GM18870 (cell line): ENCODE results near the gene IGLL1.
"Not testable (repeated sequence)": the region's sequence is repeated elsewhere in the genome, so short reads cannot be mapped to it uniquely, and the experiment has no call there.

Source experiments
- ATAC-seq: cut with Tn5 transposase; IDR thresholded peaks from one replicate; pipeline ENCODE4 v1.9.1; 2021; ENCODE audit warnings: moderate library complexity; ENCODE audit not compliant: unreplicated experiment

The IGLL1 gene

DNA sequence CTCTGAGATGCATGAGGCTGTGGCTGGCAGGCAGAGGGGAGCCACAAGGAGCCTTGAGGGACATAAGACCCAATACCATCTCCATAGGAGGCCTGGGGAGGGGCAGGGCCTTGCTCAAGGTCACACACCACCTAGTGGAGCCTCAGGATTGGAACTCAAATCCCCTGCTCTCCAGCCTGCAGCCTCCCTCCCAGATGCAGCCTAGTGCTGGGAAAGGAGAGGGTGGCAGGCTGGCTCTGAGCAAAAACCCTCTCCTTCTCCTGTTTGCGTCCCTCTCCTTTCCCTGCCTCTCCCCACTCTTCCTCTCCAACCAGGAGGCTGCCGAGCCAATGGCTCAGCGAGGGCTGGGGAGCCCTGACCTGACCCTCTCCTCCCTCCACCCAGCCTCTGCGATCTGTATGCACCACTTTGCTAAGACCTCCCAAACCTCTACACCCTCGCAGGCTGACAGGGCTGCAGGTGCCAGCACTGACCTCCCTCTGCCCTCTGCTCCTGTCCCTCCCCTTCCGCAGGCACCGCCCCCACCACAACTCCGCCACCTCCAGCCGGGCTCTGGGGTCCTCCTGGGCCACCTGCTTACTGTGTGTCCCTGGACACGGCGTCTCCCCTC lies 14.7 kb downstream of the IGLL1 start:
- no peak for ATAC-seq

DNA sequence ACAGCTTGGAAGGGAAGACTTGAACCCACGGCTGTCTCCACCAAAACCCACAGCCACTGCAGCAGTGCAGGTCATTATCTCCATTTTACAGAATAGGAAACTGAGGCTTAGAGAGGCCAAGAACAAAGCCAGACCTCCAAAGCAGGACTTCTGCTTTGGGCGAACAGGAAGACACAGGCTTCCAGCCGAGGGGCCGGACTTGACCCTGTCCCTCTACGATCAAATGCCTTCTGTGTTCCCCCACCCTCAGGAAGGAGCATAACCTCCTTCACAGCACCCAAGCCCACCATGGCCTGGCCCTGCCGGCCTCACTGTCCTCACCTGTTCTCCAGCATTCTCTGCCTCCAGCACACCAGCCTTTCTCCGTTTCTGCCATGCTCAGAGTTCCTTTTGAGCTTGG lies 15.8 kb downstream of the IGLL1 start:
- no peak for ATAC-seq

DNA sequence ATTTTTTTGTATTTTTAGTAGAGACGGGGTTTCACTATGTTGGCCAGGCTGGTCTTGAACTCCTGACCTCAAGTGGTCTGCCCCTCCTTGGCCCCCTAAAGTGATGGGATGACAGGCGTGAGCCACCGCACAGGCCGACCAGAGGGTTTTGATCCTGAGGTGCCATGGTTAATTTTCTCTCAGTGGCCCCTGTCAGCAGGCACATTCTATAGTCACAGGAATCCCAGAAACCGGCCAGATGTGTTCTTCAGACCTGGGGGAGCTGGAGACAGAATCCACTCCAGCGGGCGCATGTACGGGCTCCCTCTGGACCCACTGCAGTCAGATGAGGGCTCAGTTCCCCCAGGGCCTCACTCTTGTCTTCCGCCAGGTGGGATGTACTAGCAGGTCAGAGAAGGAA lies 17.0 kb downstream of the IGLL1 start:
- ATAC-seq = no peak

DNA sequence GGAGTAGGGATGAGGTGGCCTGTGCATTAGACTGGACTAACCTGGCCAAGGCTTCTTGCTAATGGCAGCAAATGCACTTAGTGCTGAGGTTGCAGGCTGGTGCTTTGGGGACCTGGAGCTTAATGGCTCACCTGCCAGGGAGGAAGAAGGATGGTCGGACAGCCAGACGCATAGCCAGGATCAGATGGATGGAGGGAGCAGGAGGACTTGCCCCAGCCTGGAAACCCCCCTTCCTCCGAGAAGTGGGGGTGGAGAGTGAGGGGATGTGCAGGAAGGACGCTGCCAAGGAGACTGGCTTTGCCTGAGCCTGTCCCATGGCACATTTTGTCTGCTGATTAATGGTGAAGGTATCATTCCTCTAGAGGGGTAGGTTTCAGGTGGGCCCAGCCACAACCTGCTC lies 17.9 kb downstream of the IGLL1 start:
- no peak for ATAC-seq

DNA sequence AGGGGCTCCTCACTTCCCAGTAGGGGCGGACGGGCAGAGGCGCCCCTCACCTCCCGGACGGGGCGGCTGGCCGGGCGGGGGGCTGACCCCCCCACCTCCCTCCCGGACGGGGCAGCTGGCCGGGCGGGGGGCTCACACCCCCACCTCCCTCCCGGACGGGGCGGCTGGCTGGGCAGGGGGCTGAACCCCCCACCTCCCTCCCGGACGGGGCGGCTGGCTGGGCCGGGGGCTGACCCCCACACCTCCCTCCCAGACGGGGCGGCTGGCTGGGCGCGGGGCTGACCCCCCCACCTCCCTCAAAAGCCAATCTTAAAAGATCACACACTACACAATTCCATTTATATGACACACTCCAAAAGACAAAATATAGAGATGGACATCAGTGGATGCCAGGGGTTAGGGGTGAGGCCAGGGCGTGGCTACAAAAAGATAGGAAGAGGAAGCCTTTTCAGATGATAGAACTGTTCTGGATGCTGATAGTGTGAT lies 19.0 kb downstream of the IGLL1 start:
- ATAC-seq = not testable (repeated sequence)

DNA sequence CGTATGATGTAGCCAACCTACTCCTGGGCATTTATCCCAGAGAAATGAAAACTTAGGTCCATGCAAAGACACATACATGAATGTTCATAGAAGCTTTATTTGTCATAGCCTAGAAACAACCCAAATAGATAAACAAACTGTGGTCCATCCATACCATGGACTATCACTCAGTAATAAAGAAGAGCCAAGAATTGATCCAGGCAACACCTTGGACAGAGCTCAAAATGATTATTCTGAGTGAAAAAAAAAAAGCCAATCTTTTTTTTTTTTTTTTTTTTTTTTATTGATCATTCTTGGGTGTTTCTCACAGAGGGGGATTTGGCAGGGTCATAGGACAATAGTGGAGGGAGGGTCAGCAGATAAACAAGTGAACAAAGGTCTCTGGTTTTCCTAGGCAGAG lies 19.9 kb downstream of the IGLL1 start:
- ATAC-seq = not testable (repeated sequence)

DNA sequence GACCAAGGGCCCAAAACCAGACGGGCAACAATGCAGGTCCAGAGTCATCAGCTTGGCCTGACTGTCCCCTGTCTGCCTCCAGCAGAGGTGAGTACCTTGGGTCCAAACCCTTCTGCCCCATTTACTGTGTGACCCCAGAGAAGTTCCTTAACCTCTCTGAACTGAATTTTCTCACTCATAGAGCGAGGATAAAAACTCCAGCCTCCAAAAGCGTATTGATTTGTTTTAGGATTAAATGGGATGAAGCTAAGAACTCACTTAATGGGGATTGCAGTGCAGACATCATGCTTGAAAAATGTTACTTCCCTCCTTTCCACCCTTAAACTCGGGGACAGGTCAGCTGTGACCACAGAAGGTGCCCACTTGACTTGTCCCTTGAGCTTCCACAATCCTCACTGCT lies 22.6 kb downstream of the IGLL1 start:
- no peak for ATAC-seq

DNA sequence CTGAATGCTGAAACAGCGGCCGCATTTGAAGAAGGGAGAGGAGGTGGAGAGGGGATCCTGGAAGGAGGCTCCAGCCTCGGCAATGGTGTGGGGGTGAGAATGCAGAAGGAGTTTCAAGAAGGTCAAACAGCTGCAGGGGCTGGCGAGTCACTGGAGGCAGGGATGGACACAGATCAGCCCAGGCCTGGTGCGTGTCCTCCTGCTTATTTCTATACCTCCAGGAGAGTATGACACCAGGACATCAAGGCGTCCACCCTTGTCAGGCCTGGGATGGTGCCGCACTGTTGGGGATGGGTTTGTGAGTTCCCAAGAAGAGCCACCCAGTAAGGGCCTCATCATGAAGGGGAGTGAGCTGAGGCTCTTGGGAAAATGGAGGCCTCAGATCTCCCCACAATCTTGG lies 23.1 kb downstream of the IGLL1 start:
- no peak for ATAC-seq

DNA sequence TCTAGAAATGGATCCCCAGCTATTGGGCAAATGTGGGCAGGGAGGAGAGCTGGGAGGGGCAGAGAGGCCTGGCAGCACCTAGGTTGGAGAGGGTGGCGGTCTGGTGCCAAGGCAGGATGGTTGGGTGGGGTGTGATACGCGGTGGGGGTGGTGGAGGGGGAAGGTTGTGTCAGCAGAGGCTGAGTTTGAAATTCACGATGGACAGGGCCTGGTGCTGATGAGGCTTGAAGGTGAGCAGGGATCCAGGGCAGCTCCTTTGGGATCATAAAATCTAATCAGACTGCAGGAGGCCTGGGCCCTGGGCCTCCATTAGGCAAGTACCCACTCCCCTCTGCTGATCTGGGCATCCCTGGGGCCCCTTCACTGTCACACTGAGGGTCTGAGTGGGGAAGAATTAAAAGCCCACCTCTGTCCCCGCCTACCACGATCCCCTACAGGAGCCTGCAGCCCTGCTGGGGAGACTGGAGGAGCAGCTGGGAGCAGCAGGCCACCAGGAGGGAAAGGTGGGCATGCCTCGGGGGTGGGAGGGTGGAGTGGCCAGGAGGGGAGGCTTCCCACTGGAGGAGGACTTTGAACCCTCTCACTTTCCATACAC lies 24.0 kb downstream of the IGLL1 start:
- ATAC-seq = no peak

DNA sequence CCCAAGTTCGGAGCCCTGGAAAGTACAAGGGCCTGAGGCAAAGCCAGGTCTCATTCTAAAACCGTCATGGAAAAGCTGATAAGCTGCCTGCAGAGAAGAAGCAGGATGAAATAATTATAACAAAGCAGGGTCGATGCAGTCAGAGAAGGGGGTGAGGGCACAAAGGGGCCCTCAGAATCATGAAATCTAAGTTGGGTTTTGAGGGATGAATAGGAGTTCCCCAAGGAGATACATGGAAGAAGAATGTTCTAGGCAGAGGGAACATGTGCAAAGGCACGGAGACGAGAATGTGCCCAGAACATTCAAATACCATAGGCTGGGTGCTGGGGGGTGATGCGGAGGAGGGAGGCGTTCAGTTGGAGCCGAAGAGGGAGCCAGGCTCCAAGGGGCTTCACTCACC lies 25.0 kb downstream of the IGLL1 start:
- ATAC-seq = no peak

DNA sequence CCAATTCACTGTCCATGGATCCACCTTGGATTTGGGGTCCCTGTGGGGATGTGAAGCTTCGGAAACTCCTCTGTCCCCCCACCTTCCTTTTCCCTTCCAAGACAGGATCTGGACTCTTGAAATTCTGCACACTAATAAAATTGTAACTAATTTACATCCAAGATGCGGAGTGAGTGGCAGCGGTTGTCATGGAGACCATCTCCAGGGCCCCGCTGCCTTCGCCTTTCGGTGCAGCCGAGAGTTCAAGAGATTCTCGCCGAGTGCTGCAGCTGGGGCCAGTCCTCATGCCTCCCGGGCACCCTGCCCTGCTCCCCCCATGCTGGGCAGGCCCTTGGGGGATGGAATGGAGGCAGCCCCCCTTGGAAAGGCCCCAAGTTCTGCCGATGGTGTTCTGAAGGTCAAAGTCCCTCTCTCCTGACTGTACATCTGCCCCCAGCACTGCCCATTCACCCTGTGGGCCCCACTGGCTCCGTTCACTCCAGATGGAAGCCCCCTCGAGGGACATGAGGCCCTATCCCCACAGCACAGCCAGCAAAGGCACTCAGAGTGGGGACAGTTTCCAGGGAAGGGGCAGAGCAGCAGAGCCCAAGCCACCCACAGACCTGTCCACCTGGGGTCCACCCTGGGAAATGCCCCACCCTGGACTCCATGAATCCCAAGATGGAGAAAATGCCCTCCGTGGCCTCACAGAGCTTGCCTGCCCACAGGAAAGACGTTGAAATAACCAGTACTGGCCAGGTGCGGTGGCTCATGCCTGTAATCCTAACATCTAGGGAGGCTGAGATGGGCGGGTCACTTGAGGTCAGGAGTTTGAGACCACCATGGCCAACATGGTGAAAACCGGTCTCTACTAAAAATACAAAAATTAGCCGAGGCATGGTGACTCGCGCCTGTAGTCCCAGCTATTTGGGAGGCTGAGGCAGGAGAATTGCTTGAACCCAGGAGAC lies 25.9 kb downstream of the IGLL1 start:
- ATAC-seq = no peak

DNA sequence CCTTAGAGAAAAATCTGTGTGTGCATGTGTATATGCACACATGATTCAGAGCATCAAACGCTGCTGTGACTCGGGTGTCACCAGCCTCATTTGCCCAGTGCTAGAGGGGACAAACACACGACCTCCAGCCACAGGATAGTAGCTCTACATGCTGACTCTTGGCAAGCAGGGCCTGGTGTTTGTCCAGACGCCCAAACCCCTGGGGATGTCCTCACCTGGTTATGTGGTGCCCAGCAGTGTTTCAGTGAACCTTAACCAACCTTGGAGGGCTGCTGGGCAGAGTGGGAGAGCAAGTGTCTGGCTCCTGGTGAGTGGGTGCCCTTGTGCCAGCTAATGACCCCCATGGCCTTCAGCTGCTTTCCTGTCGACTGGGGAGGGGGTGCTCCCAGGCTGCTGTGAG lies 26.7 kb downstream of the IGLL1 start:
- ATAC-seq = no peak

DNA sequence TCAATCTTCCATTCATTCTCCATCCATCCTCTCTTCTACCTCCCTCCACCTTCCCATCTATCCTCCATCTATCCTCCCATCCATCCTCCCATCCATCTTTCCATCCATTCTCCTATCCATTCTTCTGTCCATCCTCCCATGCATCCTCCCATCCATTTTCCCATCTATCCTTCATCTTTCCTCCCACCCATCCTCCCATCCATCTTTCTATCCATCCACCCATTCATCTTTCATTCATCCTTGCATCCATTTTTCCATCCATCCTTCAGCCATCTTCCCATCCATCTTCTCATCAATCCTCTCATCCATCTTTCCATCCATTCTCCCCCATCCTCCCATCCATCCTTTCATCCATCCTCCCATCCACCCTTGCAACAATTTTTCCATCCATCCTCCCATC lies 27.5 kb downstream of the IGLL1 start:
- no peak for ATAC-seq

DNA sequence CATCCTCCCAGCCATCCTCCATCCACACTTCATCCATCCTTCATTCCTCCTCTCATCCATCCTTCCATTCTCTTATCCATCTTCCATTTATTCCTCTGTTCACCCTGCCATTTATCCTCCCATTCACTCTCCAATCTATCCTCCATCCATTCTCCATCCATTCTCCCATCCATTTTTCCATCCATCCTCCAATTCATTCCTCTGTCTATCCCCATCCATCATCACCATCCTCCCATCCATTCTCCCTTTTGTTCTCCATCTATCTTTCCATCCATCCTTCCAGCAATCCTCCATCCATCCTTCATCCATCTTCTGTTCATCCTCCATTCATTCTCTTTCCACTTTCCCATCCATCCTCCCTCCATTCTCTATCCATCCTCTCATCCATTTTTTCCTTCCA lies 28.7 kb downstream of the IGLL1 start:
- ATAC-seq = no peak

DNA sequence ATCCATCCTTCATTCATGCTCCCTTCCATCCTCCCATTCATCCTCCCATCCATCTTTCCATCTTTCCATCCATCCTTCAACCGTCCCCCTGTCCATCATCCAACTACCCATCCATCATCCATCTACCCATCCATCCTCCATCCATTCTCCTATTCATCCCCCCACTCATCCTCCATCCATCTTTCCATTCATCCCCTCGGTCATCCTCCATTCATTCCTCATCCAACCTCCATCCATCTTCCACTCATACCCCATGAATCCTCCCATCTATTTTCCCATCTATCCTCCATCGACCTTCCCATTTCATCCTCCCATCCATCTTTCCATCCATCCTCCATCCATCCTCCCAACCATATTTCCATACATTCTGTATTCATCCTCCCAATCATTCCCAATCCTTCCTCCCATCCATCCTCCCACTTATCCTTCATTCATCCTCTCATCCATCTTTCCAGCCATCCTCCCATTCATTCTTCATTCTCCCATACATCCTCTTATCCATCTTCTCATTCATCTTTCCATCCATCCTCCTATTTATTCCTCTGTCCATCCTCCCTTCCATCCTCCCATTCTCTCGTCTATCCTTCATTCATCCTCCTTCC lies 29.9 kb downstream of the IGLL1 start:
- ATAC-seq = no peak

DNA sequence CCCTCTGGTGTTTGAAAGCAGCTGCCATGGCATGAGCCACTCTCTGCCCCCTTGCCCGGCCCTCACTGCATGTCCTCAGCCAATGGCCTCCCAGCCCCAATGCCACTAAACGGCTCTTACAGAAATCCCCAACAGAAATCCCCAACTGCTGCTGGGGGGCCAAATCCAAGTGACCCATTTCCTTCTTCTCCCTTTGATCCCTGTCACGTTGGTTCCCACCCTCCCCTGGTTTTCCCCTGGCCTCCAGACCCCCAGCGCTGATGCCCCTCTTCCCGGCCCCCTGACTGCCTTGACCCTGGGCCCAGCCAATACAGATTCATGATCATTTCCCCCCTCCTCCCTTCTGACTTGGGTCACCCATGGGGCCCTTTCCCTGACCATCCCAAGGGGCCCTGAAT lies 30.9 kb downstream of the IGLL1 start:
- no peak for ATAC-seq

DNA sequence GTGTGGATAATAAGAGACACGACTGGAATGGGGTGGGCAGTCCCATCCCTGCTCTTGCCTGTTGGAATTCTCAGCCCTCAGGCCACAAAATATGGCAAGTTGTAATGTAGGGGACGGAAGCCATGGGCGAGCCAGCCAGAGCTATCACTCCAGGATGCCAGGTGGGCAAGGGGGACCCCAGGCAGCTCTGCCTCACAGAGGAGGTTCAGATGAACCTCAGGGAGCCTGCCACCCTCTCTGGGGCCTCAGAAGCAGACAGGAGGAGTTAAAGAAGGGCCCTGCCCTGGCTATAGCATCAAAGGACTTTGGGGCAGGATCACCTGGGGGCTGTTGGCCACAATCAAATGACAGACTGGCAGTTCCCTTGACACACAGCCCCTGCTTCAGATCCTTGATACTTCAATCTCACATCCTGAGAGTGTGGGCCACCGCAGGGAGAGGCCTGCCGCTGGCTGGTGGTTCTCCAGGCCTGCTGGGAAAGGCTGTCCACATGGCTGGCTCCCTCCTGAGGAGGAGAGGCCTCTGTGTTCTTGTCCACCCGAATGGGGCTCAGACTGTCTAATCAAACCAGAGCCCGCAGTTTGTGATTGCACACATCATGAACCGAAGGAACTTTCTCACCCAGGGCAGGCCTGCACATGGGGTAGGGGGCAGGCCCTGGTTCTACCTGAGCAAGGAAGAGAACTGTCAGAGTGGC lies 31.4 kb downstream of the IGLL1 start:
- no peak for ATAC-seq

DNA sequence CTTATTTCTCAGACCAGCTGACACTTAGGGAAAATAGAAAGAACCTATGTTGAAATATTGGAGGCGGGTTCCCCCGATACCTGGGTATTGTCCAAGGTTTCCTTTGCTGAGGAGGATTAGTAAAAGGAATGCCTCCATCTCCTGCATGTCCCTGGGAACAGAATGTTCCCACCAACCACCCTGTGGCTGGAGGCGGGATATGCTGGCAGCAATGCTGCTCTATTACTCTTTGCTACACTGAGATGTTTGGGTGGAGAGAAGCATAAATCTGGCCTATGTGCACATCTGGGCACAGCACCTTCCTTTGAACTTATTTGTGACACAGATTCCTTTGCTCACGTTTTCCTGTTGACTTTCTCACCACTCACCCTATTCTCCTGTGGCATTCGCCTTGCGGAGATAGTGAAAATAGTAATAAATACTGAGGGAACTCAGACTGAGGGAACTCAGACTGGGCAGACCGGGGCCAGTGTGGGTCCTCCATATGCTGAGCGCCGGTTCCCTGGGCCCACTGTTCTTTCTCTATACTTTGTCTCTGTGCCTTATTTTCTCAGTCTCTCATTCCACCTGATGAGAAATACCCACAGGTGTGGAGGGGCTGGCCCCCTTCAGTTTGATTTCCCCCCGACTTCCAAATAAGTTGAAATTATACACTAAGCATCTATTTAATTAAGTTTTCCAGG lies 32.1 kb downstream of the IGLL1 start:
- ATAC-seq = no peak

DNA sequence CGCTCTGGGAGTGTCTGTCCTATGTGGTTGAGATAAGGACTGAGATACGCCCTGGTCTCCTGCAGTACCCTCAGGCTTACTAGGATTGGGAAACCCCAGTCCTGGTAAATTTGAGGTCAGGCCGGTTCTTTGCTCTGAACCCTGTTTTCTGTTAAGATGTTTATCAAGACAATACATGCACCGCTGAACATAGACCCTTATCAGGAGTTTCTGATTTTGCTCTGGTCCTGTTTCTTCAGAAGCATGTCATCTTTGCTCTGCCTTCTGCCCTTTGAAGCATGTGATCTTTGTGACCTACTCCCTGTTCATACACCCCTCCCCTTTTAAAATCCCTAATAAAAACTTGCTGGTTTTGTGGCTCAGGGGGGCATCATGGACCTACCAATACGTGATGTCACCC lies 32.7 kb downstream of the IGLL1 start:
- not testable (repeated sequence) for ATAC-seq

DNA sequence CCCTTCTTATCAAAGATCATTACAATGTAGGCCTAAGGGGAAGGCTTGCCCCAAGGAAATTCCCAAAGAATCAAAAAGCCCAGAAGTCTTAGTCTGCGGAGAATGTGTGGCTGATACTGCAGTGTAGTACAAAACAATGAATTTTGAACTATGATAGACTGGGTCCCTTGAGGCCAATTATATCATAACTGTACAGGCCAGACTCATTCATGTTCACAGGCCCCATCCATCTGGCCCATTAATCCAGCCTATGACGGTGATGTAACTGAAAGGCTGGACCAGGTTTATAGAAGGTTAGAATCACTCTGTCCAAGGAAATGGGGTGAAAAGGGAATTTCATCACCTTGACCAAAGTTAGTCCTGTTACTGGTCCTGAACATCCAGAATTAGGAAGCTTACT lies 35.2 kb downstream of the IGLL1 start:
- ATAC-seq = no peak
